Cardiac fibroblast (primary cell): ENCODE measurements around the gene CD80.

Experiments
- DNase-seq, 2 donors: peaks; one replicate each; pipeline versions ENCODE4 v3.0.0 to v3.0.0-alpha.2; 2010; ENCODE audit warnings: low read depth in 2 of 2
- H3K4me3 ChIP-seq, 2 donors: replicated peaks in 1 of 2; 1 replicate in 1 of 2; 2 replicates in 1 of 2; pipeline ENCODE4 v1.5.1; 2011; ENCODE audit warnings: low read depth in 2 of 2, low read length in 2 of 2, mild to moderate bottlenecking in 2 of 2, moderate library complexity in 1 of 2
- CTCF ChIP-seq: IDR thresholded peaks from one replicate; pipeline ENCODE4 v1.5.1; 2011; ENCODE audit warnings: low read depth, mild to moderate bottlenecking, low read length, inconsistent platforms

CD80 gene

GRCh38 chr3:119536757-119537156, 22.7 kb downstream of the CD80 start:
- no peak for DNase-seq
- TF ChIP-seq CTCF = no peak
- H3K4me3 ChIP-seq = no peak overlapping the region

- TF ChIP-seq CTCF = no peak
- no peak for DNase-seq
Observed at GRCh38 chr3:119534296-119534695, 25.1 kb downstream of the CD80 start.

GRCh38 chr3:119531151-119531550, 28.3 kb downstream of the CD80 start:
- no peak overlapping the region for H3K4me3 ChIP-seq
- DNase-seq = no peak
- TF ChIP-seq CTCF = no peak

More at GRCh38 chr3:119534296-119534695, 25.1 kb downstream of the CD80 start:
- H3K4me3 ChIP-seq = no peak overlapping the region

- TF ChIP-seq CTCF = no peak
- no peak for DNase-seq
- no peak overlapping the region for H3K4me3 ChIP-seq
Observed at GRCh38 chr3:119530456-119530855, 29.0 kb downstream of the CD80 start.

DNA sequence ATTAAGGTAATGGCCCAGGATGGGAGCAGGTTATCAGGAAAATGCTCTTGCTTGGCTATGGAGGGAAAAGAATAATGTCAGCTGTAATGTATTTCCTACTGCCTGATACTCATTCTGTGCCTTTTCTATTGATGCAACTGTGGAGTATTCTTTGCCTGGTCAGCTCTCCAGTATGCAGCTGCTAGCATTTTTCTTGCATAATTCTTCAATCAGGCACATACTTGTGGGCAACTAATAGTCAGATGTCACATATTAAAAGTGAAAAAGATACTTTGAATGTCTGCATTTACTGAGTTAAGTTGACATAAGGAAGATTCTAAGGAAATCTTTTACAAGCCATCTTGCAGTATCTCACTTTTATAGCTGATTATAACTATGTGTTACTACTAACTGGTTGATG, 29.5 kb downstream of the CD80 start:
- TF ChIP-seq CTCF = no peak
- H3K4me3 ChIP-seq = no peak overlapping the region
- DNase-seq = peak; percentile 35 to 58

GRCh38 chr3:119527714-119528113, 31.7 kb downstream of the CD80 start:
- TF ChIP-seq CTCF = no peak
- no peak for DNase-seq
- no peak overlapping the region for H3K4me3 ChIP-seq

DNA sequence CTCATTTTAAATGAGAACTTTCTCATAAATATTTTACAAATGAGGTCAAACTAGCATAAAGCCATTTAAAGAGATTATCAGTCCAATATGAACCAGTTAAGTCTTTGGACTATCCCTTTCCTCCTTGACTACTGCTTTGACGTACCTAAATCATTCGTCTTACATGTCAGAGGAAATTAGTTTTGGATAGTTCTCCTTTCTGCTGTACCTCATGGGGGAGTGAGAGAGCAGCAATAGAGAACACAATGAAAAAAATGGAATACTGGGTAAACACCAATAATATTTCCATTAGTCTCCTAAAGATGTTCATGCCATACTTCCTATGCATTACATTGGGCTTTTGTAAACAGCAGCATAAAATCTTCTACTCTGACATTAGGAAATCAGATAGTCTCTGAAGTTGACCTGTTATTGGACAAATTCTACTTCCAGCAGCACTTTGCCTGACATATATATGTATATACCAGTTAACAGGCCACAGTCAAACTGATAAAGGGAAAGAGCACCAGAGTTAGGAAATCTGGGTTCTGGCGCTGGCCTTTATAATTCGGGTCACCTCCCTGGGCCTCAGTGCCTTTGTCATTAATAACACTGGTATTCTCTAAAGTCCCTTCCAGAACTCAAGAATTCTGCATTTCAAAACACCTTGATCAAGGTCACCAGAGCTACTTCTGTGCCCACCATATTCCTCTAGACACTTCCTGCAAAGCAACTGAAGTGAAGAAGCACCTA, 34.3 kb downstream of the CD80 start:
- peak; percentile 40 for TF ChIP-seq CTCF
- H3K4me3 ChIP-seq = no peak overlapping the region
- peak; percentile 43 to 44 for DNase-seq
